Neural cell (in vitro differentiated cells): ENCODE data around the gene GANAB.

Experiments
- CTCF ChIP-seq: fragments of 450-650 bp; IDR thresholded peaks from 2 replicates; pipeline ENCODE4 v1.5.1; 2014; ENCODE audit warnings: antibody characterized with exemption, mild to moderate bottlenecking, moderate library complexity; ENCODE audit not compliant: poor library complexity, severe bottlenecking
- EP300 ChIP-seq: fragments of 450-650 bp; conservative IDR thresholded peaks from 2 replicates; pipeline ENCODE4 v1.6.1; 2014; ENCODE audit warnings: antibody characterized with exemption, mild to moderate bottlenecking, moderate library complexity; ENCODE audit not compliant: poor library complexity, severe bottlenecking
- EZH2 ChIP-seq: fragments of 200-600, 300-800 bp; shearing (Covaris generic), sonication (generic); IDR thresholded peaks from 2 replicates; pipeline ENCODE4 v1.6.1; 2014; ENCODE audit warnings: antibody characterized with exemption, low read length, borderline replicate concordance, mild to moderate bottlenecking; ENCODE audit not compliant: insufficient read depth, poor library complexity, severe bottlenecking
- POLR2AphosphoS5 ChIP-seq: IDR thresholded peaks from 2 replicates; pipeline ENCODE4 v1.6.1; 2012
- RAD21 ChIP-seq: fragments of 450-650 bp; conservative IDR thresholded peaks from 2 replicates; pipeline ENCODE4 v1.6.1; 2014; ENCODE audit warnings: antibody characterized with exemption, mild to moderate bottlenecking, moderate library complexity
- TAF1 ChIP-seq: IDR thresholded peaks from 2 replicates; pipeline ENCODE4 v1.6.1; 2012; ENCODE audit warnings: low read depth

DNA sequence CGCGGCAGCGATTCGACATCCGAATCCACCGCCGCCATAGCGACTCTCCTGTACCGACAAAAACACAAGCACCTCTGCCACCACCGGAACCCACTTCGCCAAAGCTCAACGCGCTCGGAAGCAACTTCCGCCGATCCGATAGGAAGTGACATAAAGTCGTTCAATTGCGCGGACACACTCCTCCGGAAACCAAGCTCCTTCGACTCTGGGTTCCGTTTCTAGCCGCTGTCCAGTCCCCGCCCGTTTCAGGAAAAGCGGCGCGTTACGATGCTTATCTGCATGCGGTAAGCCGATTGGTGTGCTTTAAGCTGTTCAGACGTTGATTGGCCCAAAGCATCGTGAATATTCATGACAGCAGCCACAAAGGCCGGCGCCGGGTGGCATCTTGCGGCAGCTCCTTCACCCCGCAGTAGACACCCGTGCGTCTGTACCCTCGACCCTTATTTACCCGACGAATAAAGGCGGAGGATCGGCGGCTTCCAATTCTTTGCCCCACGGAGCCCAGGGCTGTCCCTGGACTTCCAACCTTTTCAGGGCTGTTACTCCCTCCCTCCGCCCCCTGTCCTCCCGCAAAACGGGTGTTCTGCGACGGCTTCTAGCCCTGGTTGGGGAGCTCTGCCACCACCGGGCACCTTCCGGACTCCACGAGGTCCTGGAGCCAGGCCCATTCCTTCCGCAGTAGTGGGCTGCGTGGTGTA is 54.8 kb downstream of the GANAB start, which contains the start of gene TUT1:
- peak; percentile 41 for TF ChIP-seq CTCF
- TF ChIP-seq EZH2 = no peak
- TF ChIP-seq POLR2AphosphoS5 = peak; percentile 92
- TF ChIP-seq EP300 = peak; percentile 90
- peak; percentile 52 for TF ChIP-seq RAD21
- TF ChIP-seq TAF1 = peak; percentile 87
